Aorta (tissue), 4 donors: ENCODE measurements around the gene GUF1. TPM values are rescaled to one million over a fixed set of nuclear protein-coding genes. Genes with fewer than 3 reads are reported as not detected.

ENCODE experiments used
- polyA plus RNA-seq, 2 donors: library from polyadenylated mRNA; stranded (reverse); fragments of 200-250 nt; gene quantifications; one replicate each; pipeline ENCODE4 v1.2.3, GENCODE V29; 2013
- total RNA-seq, 2 donors: library from RNA; stranded (reverse); fragmentation: NEBNext Ultra II Directional; extraction: Animal tissue kit (Norgen Biotek cat#: 25700); gene quantifications; one replicate each; pipeline ENCODE4 v1.2.1, GENCODE V29; 2021
- donor health status: healthy with polysubstance abuse.
- donor health status: Bipolar disorder and iron deficiency.
- donor health status: DM: no; HTN: no; CAD: no.
- donor health status: DM: yes; HTN: yes; CAD: no.

GUF1 gene
- total and polyA plus RNA-seq, 4 donors: 6.3 to 11.5 (median 9.7) TPM

Other genes starting within 250 kb of the GUF1 start
- gene KCTD8, start 229.6 kb upstream of the GUF1 start, total RNA-seq: 1 to 10 TPM in 1 of 2 donors, under 1 TPM in 1; 0.75 to 4.8 TPM
- gene KCTD8, start 229.6 kb upstream of the GUF1 start, polyA plus RNA-seq: under 1 TPM in 1 of 2 donors, not detected in 1; 0.15 TPM
- gene YIPF7, start 26.8 kb upstream of the GUF1 start, total RNA-seq: not detected
- not detected for gene YIPF7, start 26.8 kb upstream of the GUF1 start, polyA plus RNA-seq
- gene GNPDA2, start 48.1 kb downstream of the GUF1 start, total RNA-seq: 10 to 100 TPM; 13.5 to 19.6 TPM
- gene GNPDA2, start 48.1 kb downstream of the GUF1 start, polyA plus RNA-seq: 10 to 100 TPM; 18.2 to 28.1 TPM